Vagina (tissue), 2 donors: ENCODE measurements around the gene USP6NL.

Experiments used
- CTCF ChIP-seq, 3 experiments: fragments of 450-650 bp in 2 of 3; fragments of 200-600 bp in 1 of 3; sonication (generic) in 1 of 3; IDR thresholded peaks; one replicate each; pipeline ENCODE4 v1.5.1; 2017 to 2019; ENCODE audit warnings: antibody characterized with exemption in 3 of 3, mild to moderate bottlenecking in 2 of 3, moderate library complexity in 2 of 3
- POLR2A ChIP-seq, 2 donors: fragments of 450-650 bp; IDR thresholded peaks; one replicate each; pipeline ENCODE4 v1.6.1; 2017; ENCODE audit warnings: antibody characterized with exemption in 2 of 2, mild to moderate bottlenecking in 2 of 2, moderate library complexity in 2 of 2
- POLR2AphosphoS5 ChIP-seq, 2 donors: sonication (generic); formaldehyde crosslinking; IDR thresholded peaks; one replicate each; pipeline ENCODE4 v1.9.0; 2017; ENCODE audit warnings: antibody characterized with exemption in 2 of 2, mild to moderate bottlenecking in 2 of 2, low read depth in 1 of 2; ENCODE audit not compliant: insufficient read depth in 1 of 2

GRCh38 chr10:11615396-11615795 lies 3.9 kb upstream of the USP6NL start:
- TF ChIP-seq POLR2A (IDR thresholded peaks at IDR 0.05) = no peak
- TF ChIP-seq CTCF (IDR thresholded peaks at IDR 0.05) = no peak
- no peak for TF ChIP-seq POLR2AphosphoS5 (IDR thresholded peaks at IDR 0.05; ENCODE audit: insufficient read depth in 1 of 2, low read depth in 1 of 2)
